ENCODE measurements around the gene FUOM.

FUOM gene

GRCh38 chr10:133311570-133311969 is 46.2 kb downstream of the FUOM start:
- no peak for DNase-seq (ENCODE audit: low read depth)

- DNase-seq (ENCODE audit: low read depth) = no peak
Observed at GRCh38 chr10:133310789-133311188, 47.0 kb downstream of the FUOM start.

GRCh38 chr10:133310399-133310755 is 47.4 kb downstream of the FUOM start:
- DNase-seq (ENCODE audit: low read depth) = no peak

- no peak for DNase-seq (ENCODE audit: low read depth)
Observed at GRCh38 chr10:133309720-133310398, 48.0 kb downstream of the FUOM start.

GRCh38 chr10:133309100-133309719 is 48.6 kb downstream of the FUOM start:
- peak; percentile 91 for DNase-seq (ENCODE audit: low read depth)

GRCh38 chr10:133308421-133309099 is 49.3 kb downstream of the FUOM start, which contains the start of the genes TUBGCP2 and ZNF511:
Gene TUBGCP2, minus strand, starts transcription at chr10:133308872. Its CDS starts 5,931 bp downstream, at chr10:133302941.
Gene ZNF511, plus strand, starts transcription at chr10:133308914. Its CDS starts 30 bp downstream, at chr10:133308944.
- peak; percentile 82 for DNase-seq (ENCODE audit: low read depth)

- peak; percentile 84 for DNase-seq (ENCODE audit: low read depth)
Observed at GRCh38 chr10:133307776-133308420, 49.9 kb downstream of the FUOM start.

- DNase-seq (ENCODE audit: low read depth) = no peak
Observed at GRCh38 chr10:133306941-133307379, 50.9 kb downstream of the FUOM start.

- DNase-seq (ENCODE audit: low read depth) = no peak
Observed at GRCh38 chr10:133306097-133306476, 51.7 kb downstream of the FUOM start.

All from activated T-cell treated with anti-CD3 and anti-CD28 coated beads for 1 hour (primary cell).